SU-DHL-6 (cell line): ENCODE data around the gene PDHA1.

ENCODE experiments used
- H2AFZ ChIP-seq: fragments of 200-600 bp; sonication (generic); 2 replicates; pipeline ENCODE4 v1.6.1; 2014; ENCODE audit warnings: low read depth, mild to moderate bottlenecking, moderate library complexity, mixed read lengths, antibody characterized with exemption, low read length; ENCODE audit not compliant: severe bottlenecking
- H3F3A ChIP-seq: fragments of 200-600 bp; shearing (Covaris generic); 2 replicates; pipeline ENCODE4 v1.6.0; 2016; ENCODE audit warnings: antibody characterized with exemption, mild to moderate bottlenecking; ENCODE audit not compliant: insufficient read depth
- H3K27ac ChIP-seq: fragments of 200-600 bp; sonication (generic); 2 replicates; pipeline ENCODE4 v1.5.1; 2016; ENCODE audit warnings: low read depth, mild to moderate bottlenecking, low read length, moderate library complexity, mixed read lengths
- H3K27me3 ChIP-seq: fragments of 200-600 bp; sonication (generic), shearing (Covaris generic); 2 replicates; pipeline ENCODE4 v1.6.0; 2014; ENCODE audit warnings: mild to moderate bottlenecking, low read length
- H3K36me3 ChIP-seq: fragments of 200-600 bp; sonication (generic); 2 replicates; pipeline ENCODE4 v1.6.1; 2014; ENCODE audit warnings: mild to moderate bottlenecking, low read length, mixed read lengths
- H3K4me2 ChIP-seq: fragments of 300-600, 200-600 bp; shearing (Covaris generic), sonication (generic); 2 replicates; pipeline ENCODE4 v1.6.0; 2014; ENCODE audit warnings: low read length, low read depth, mild to moderate bottlenecking; ENCODE audit not compliant: poor library complexity, severe bottlenecking
- H3K4me3 ChIP-seq: fragments of 200-600 bp; sonication (generic); 2 replicates; pipeline ENCODE4 v1.5.1; 2014; ENCODE audit warnings: antibody characterized with exemption, low read length, mild to moderate bottlenecking, mixed read lengths; ENCODE audit not compliant: insufficient read depth, poor library complexity, severe bottlenecking
- H3K79me2 ChIP-seq: fragments of 200-600 bp; sonication (generic); 2 replicates; pipeline ENCODE4 v1.6.1; 2014; ENCODE audit warnings: mild to moderate bottlenecking, low read length, moderate library complexity; ENCODE audit not compliant: insufficient read depth
- H3K9ac ChIP-seq: fragments of 200-600 bp; sonication (generic); 2 replicates; pipeline ENCODE4 v1.7.0; 2014; ENCODE audit warnings: mild to moderate bottlenecking, low read length
- H3K9me2 ChIP-seq: fragments of 200-600 bp; sonication (generic); replicated peaks from 2 replicates; pipeline ENCODE4 v1.6.1; 2014; ENCODE audit warnings: low read length; ENCODE audit not compliant: insufficient read depth
- H3K9me3 ChIP-seq: fragments of 200-600 bp; sonication (generic); 2 replicates; pipeline ENCODE4 v1.6.1; 2014; ENCODE audit warnings: low read length, mixed read lengths; ENCODE audit not compliant: insufficient read depth
- H4K20me1 ChIP-seq: fragments of 200-600 bp; sonication (generic); 2 replicates; pipeline ENCODE4 v1.6.1; 2014; ENCODE audit warnings: low read depth, mild to moderate bottlenecking, antibody characterized with exemption, low read length, moderate library complexity, mixed read lengths
- EZH2phosphoT487 ChIP-seq: fragments of 200-600 bp; sonication (generic), shearing (Covaris generic); conservative IDR thresholded peaks from 2 replicates; pipeline ENCODE4 v1.6.1; 2018; ENCODE audit warnings: mild to moderate bottlenecking, antibody characterized with exemption, low read length, moderate library complexity, mixed read lengths
- TF ChIP-seq, protein P1 (sequence below): fragments of 200-600 bp; sonication (generic); IDR thresholded peaks from one replicate; pipeline ENCODE4 v1.5.1; 2017; ENCODE audit warnings: antibody characterized with exemption, mild to moderate bottlenecking, low read length, moderate library complexity; ENCODE audit not compliant: insufficient read depth, poor library complexity, severe bottlenecking

The PDHA1 gene

DNA sequence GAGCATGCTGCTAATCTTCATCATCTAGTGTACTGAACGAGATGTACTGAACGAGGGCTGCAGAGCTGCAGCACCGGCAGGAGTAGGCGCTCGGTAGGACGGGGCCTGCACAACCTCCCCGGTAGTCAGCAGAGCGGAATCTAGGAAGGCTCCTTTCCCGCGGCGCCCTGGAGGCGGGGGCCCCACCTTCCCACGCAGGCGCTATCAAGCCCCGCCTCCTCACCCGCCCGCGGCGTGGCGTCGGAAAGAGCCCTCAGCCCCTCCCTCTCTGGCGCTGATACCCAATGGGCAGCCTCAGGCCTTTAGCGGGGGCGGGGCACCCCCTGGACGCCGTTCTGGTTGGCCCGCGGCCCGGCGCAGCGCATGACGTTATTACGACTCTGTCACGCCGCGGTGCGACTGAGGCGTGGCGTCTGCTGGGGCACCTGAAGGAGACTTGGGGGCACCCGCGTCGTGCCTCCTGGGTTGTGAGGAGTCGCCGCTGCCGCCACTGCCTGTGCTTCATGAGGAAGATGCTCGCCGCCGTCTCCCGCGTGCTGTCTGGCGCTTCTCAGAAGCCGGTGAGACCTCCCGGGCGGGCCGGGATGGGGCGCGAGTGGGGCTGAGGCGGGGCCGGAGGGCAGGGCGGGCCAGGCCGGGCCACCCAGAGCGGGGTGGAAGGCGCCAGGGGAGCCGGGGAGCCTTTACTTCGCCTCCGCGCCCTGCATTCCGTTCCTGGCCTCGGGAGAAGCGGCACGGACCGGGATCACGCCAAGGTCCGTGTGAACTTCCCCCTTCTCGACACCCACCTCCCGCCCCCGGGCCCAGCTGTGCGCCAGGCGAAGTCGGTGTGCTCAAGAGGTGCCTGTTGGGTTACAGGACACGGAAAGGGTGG lies at the start of gene PDHA1:
Gene PDHA1, plus strand, starts transcription at position 393 of the 874 bp plus-strand sequence. Its CDS starts 111 bp downstream, at position 504.
- Histone ChIP-seq H2AFZ (peak within 1 kb of the TSS; percentile 71), H3K4me3 (peak within 1 kb of the TSS; percentile 77), H3K9me2 (no peaks in the 10 kb centered on the region), H3K27me3 (no peaks in the 10 kb centered on the region), H3K9ac (peak within 1 kb of the TSS; percentile 81), H3K36me3 (no peaks in the 10 kb centered on the region), H3F3A (no peaks in the 10 kb centered on the region), H4K20me1 (no peaks in the 10 kb centered on the region), H3K9me3 (no peaks in the 10 kb centered on the region), H3K4me2 (peak within 1 kb of the TSS; percentile 93), H3K79me2 (peaks cover 35% of the 10 kb centered on the region), H3K27ac (peak within 1 kb of the TSS; percentile 29)
- no peak for TF ChIP-seq EZH2phosphoT487
- TF ChIP-seq, protein P1, sequence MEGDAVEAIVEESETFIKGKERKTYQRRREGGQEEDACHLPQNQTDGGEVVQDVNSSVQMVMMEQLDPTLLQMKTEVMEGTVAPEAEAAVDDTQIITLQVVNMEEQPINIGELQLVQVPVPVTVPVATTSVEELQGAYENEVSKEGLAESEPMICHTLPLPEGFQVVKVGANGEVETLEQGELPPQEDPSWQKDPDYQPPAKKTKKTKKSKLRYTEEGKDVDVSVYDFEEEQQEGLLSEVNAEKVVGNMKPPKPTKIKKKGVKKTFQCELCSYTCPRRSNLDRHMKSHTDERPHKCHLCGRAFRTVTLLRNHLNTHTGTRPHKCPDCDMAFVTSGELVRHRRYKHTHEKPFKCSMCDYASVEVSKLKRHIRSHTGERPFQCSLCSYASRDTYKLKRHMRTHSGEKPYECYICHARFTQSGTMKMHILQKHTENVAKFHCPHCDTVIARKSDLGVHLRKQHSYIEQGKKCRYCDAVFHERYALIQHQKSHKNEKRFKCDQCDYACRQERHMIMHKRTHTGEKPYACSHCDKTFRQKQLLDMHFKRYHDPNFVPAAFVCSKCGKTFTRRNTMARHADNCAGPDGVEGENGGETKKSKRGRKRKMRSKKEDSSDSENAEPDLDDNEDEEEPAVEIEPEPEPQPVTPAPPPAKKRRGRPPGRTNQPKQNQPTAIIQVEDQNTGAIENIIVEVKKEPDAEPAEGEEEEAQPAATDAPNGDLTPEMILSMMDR: no peak

GRCh38 chrX:19303256-19303880 lies 40.4 kb upstream of the PDHA1 start:
- no peak for TF ChIP-seq EZH2phosphoT487
- TF ChIP-seq, protein P1: no peak
- Histone ChIP-seq H3K4me2 (no peak overlapping the region), H3K36me3 (no peaks in the 10 kb centered on the region), H3K27ac (no peak overlapping the region), H3K9me3 (no peaks in the 10 kb centered on the region), H3K27me3 (no peaks in the 10 kb centered on the region), H3K9me2 (no peaks in the 10 kb centered on the region), H2AFZ (no peak overlapping the region), H4K20me1 (no peaks in the 10 kb centered on the region), H3K79me2 (no peaks in the 10 kb centered on the region), H3K4me3 (no peak overlapping the region), H3F3A (no peaks in the 10 kb centered on the region), H3K9ac (no peak overlapping the region)

- no peak overlapping the region for H2AFZ ChIP-seq
- no peak for TF ChIP-seq EZH2phosphoT487
- TF ChIP-seq, protein P1: no peak
- H3K36me3 ChIP-seq: no peaks in the 10 kb centered on the region
- no peak overlapping the region for H3K9ac ChIP-seq
- no peak overlapping the region for H3K4me3 ChIP-seq
- no peaks in the 10 kb centered on the region for H3F3A ChIP-seq
- no peaks in the 10 kb centered on the region for H3K9me3 ChIP-seq
- H4K20me1 ChIP-seq: no peaks in the 10 kb centered on the region
- H3K9me2 ChIP-seq: no peaks in the 10 kb centered on the region
- H3K79me2 ChIP-seq: no peaks in the 10 kb centered on the region
- no peak overlapping the region for H3K4me2 ChIP-seq
- H3K27me3 ChIP-seq: no peaks in the 10 kb centered on the region
- no peak overlapping the region for H3K27ac ChIP-seq
Observed at GRCh38 chrX:19326567-19326966, 17.2 kb upstream of the PDHA1 start.
